Measurements from ENCODE around the gene PER2.

DNA sequence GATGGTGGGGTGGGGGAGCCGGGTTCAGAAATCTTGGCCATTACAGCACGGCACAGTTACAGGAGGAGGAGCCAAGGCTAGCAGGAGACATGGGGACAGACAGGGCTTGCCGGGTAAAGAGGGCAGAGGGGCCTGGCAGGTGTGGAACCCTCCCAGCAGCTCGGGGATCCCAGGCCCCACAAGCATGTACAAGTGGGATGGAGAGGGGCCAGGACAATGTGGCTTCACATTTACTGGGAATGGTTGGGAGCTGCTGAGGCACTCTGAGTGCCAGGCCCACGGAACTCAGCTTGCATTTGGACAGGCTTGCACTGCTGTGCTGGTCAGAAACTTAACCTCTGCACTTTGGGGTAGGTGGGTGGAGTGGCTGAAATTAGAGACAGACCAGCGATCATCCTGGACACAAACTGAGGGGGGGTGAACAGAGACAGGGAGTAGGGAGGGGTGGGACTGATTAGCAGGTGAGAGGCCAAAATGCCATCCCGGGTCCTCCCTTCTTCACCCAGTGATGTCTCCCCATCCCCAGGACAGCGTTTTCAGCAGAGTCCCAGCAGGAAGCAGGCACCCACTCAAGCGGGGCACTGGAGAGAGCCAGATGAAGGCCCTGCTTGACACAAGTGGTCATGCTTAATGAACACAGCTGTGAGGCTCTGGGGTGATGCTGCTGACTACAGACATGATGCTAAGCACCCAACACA, 9.6 kb downstream of the PER2 start:
- TF ChIP-seq, protein P1, sequence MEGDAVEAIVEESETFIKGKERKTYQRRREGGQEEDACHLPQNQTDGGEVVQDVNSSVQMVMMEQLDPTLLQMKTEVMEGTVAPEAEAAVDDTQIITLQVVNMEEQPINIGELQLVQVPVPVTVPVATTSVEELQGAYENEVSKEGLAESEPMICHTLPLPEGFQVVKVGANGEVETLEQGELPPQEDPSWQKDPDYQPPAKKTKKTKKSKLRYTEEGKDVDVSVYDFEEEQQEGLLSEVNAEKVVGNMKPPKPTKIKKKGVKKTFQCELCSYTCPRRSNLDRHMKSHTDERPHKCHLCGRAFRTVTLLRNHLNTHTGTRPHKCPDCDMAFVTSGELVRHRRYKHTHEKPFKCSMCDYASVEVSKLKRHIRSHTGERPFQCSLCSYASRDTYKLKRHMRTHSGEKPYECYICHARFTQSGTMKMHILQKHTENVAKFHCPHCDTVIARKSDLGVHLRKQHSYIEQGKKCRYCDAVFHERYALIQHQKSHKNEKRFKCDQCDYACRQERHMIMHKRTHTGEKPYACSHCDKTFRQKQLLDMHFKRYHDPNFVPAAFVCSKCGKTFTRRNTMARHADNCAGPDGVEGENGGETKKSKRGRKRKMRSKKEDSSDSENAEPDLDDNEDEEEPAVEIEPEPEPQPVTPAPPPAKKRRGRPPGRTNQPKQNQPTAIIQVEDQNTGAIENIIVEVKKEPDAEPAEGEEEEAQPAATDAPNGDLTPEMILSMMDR (IDR thresholded peaks at IDR 0.05) = no peak
- TF ChIP-seq POLR2A (IDR thresholded peaks at IDR 0.05) = no peak
- TF ChIP-seq EP300 (IDR thresholded peaks at IDR 0.05) = no peak
